GM12865 (cell line): ENCODE results near the gene SETD1A.

Source experiments
- DNase-seq: peaks from one replicate; pipeline ENCODE4 v3.0.0; 2010; ENCODE audit warnings: low read depth
- H3K4me3 ChIP-seq: 2 replicates; pipeline ENCODE4 v1.5.1; 2011; ENCODE audit warnings: mild to moderate bottlenecking, low read depth, low read length, control low read depth
- TF ChIP-seq, protein P1 (sequence below): IDR thresholded peaks from 2 replicates; pipeline ENCODE4 v1.5.1; 2011; ENCODE audit warnings: low read length, control low read depth, low read depth, inconsistent platforms; ENCODE audit not compliant: insufficient read depth; ENCODE audit errors: missing control alignments

SETD1A gene

DNA sequence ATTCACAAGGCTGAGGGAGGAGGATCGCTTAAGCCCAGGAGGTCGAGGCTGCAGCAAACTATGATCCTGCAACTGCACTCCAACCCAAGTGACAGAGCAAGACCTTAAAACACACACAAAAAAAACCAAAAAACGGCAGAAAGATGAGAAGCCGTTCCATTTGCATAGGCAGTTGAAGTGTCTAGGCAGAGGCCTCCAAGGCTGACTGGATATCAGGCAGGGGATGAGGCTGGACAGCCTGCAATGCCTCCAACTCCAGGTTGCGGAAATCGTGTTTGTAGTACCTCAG is 36.2 kb upstream of the SETD1A start:
- DNase-seq = no peak
- H3K4me3 ChIP-seq = peak overlapping the region; percentile 86
- TF ChIP-seq, protein P1, sequence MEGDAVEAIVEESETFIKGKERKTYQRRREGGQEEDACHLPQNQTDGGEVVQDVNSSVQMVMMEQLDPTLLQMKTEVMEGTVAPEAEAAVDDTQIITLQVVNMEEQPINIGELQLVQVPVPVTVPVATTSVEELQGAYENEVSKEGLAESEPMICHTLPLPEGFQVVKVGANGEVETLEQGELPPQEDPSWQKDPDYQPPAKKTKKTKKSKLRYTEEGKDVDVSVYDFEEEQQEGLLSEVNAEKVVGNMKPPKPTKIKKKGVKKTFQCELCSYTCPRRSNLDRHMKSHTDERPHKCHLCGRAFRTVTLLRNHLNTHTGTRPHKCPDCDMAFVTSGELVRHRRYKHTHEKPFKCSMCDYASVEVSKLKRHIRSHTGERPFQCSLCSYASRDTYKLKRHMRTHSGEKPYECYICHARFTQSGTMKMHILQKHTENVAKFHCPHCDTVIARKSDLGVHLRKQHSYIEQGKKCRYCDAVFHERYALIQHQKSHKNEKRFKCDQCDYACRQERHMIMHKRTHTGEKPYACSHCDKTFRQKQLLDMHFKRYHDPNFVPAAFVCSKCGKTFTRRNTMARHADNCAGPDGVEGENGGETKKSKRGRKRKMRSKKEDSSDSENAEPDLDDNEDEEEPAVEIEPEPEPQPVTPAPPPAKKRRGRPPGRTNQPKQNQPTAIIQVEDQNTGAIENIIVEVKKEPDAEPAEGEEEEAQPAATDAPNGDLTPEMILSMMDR = no peak

DNA sequence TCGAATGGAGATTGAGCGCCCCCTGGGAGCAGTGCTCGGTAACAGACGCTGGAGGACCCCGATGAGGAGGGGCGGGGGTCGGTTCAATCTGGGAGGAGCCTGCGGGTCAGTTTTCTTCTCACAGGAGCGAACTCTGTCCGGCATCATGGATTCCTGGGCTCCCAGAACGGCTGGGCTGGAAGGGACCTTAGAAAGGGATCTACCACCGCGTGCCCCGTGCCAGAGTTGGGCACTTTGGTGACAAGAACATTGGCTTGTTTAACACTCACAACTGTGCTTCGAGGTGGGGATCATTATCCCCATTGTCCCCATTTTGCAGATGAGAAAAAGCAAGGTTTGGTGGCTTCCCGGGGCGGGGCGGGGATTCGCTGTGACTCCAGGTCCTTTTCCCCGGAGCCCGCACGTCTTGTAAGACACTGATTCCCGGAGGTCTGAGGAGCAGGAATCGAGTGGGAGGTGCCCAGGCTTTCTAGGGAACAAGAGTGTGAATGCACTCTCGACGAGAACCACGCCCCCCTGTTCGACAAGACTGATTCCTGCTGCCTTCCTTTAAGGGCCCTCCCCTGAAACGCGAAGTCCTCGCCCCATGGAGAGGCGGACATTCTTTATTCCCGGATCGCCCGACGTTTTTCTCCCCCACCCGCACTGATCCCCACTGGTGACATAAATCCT is 35.7 kb upstream of the SETD1A start:
- peak; percentile 90 for DNase-seq
- peak overlapping the region; percentile 86 for H3K4me3 ChIP-seq
- TF ChIP-seq, protein P1 = peak; percentile 90

DNA sequence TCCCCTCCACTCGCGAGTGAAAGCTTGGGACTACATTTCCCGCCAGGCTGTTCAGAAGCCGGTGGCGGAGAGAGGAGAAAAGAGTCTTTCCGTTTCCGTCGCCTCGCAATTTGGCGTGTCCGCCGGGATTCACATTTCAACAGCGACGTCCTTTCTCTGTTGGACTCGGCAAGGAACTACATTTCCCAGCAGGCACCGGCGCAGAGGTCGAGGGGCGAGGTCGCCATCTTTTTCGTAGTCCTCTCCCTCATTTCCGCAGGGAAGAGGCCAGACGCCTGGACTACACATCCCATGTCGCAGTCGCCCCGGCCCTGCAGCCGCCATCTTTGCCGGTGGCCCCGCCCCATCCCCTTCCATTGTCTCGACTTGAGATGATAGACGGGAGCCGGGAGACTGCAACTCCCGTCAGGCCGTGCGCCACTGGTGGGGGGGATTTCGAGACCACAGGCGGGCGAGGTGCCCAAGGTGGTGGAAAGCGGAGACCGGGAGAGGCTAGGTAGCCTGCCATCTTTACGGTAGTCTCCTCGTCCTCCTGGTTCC is 35.1 kb upstream of the SETD1A start:
- TF ChIP-seq, protein P1 = no peak
- DNase-seq = peak; percentile 100
- H3K4me3 ChIP-seq = peak overlapping the region; percentile 90

DNA sequence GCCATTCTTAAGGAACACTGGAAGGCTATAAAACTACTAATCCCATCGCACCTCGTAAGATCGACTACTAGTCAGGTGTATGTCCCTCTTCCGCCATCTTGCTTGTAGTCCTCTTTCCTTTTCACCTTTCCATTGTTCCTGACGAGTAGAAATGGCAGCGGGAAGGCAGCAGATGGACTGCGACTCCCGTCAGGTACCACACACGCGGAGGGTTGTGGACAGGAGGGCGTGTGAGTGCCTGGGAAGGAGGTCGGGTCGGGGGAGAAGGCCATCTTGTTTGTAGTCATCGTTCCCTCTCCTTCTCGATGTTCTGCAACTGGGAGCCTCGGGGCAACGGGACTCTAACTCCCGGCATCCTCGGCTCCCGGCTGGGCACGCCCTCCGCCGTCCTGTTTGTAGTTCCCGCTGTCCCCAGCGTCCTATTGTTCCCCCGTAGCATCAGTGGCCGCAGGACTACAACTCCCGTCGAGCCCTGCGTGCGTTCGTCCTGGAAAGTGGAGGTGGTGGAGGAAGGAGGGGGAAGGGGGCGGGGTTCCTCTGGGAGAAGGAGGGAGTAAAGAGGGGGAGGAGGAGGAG is 34.5 kb upstream of the SETD1A start:
- TF ChIP-seq, protein P1 = no peak
- peak; percentile 99 for DNase-seq
- H3K4me3 ChIP-seq = peak overlapping the region; percentile 90

DNA sequence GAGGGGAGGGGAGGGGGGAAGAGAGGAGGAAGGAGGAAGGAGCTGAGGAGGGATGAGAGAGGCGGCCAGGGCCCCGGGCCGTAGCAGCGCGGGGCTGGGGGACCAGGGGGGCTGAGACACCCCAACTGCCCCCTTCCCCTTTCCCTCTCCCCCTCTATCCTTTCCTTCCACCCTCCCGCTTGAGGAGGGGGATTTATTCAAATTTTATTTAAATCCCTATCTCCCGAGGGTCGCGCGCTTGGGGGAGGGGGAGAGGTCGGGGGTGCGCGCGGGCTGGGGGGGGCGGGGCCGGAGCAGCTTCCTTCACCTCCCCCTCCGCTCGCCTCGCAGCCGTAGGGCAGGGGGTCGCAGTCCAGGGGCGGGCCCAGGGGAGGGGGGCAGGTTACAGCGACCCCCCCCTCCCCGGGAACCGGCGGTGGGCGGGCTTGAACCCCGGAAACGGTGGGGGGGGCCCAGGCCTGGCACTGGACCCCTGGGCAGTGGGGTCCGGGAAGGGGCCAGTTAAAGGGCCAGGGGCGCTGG is 33.9 kb upstream of the SETD1A start, which contains the start of gene FBXL19:
TSS of gene FBXL19 (plus strand) at position 19 of the 522 bp plus-strand sequence. CDS start 2,183 bp downstream, outside the sequence.
- peak within 1 kb of the TSS; percentile 90 for H3K4me3 ChIP-seq
- DNase-seq = no peak
- TF ChIP-seq, protein P1 = no peak

DNA sequence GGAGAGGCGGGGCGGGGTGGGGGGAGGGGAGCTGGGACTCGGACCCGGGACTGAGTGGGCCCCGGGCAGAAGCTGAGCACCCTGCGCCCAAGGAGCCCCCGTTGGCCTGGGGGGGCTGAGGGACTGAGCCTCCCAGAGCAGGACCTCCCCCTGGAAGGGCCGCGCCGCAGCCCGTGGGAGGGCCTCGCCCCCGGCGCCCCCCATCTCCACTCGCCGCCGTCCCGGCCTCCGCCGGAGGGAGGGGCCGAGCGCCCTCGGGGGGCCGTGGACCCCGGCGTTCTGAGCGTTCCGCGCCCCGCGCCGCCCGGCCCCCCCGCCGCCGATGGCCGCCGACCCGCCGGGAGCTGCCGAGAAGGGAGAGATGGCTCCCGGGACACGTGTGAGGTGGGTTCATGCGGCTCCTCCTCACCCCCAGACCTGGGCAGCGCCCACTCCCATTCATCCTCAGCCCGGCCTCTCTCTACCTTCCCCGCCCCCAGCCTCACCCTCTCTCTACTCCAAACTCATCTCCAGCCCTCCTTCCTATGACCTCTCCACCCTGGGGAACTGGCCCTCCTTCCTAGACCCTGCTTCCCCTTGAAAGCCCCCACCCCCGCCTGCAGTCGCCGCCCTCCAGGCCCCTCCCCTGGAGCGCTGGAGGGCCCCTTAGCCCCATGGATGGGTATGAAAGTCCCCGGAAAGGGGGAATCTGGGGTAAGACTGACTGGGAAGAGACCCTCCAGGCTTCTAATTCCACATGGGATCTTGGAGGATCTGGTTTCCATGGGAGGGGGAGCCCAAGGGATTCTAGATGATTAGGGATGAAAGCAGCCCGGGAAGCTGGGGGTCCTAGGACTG is 33.3 kb upstream of the SETD1A start:
- no peak for DNase-seq
- H3K4me3 ChIP-seq = peak overlapping the region; percentile 90
- TF ChIP-seq, protein P1 = no peak
